Common myeloid progenitor, CD34-positive (primary cell): Measurements from ENCODE around the gene KIRREL3.
A peak's percentile ranks its signal among the peaks of the same experiment; 100 is the strongest.

Experiments
- CTCF ChIA-PET: fragments of 350-600 bp; sonication (Branson Sonifier 250); formaldehyde crosslinking; loops from one replicate; lab custom pipeline; 2021; ENCODE audit warnings: antibody characterized with exemption; lab: Charles Lee
- POLR2A ChIA-PET: fragments of 350-600 bp; sonication (Branson Sonifier 250); formaldehyde crosslinking; loops from one replicate; lab custom pipeline; 2021; ENCODE audit warnings: antibody characterized with exemption; lab: Charles Lee
- DNase-seq, 3 donors: peaks; one replicate each; pipeline versions ENCODE4 v3.0.0 to v3.0.0-alpha.2; 2013
- H3K27ac ChIP-seq, 2 experiments: 1 replicate in 1 of 2; 2 replicates in 1 of 2; pipeline ENCODE4 v1.7.0; 2013; ENCODE audit warnings: inconsistent platforms in 2 of 2, low read length in 2 of 2, mild to moderate bottlenecking in 2 of 2, low read depth in 1 of 2, moderate library complexity in 1 of 2; ENCODE audit not compliant: severe bottlenecking in 2 of 2, insufficient read depth in 1 of 2, poor library complexity in 1 of 2
- H3K27me3 ChIP-seq, 5 experiments: replicated peaks in 2 of 5; 1 replicate in 3 of 5; 2 replicates in 2 of 5; pipeline versions ENCODE4 v1.6.1 to v1.7.0; 2013; ENCODE audit warnings: low read length in 4 of 5, mild to moderate bottlenecking in 2 of 5, moderate library complexity in 2 of 5, inconsistent platforms in 1 of 5; ENCODE audit not compliant: insufficient read depth in 5 of 5, control insufficient read depth in 4 of 5
- H3K36me3 ChIP-seq, 4 experiments: 1 replicate in 2 of 4; 2 replicates in 2 of 4; pipeline versions ENCODE4 v1.6.1 to v1.7.0; 2013; ENCODE audit warnings: low read length in 3 of 4, control low read depth in 1 of 4, mild to moderate bottlenecking in 1 of 4; ENCODE audit not compliant: control insufficient read depth in 4 of 4, insufficient read depth in 4 of 4
- H3K4me1 ChIP-seq, 4 experiments: 1 replicate in 3 of 4; 2 replicates in 1 of 4; pipeline versions ENCODE4 v1.6.1 to v1.7.1; 2013; ENCODE audit warnings: low read length in 3 of 4, mild to moderate bottlenecking in 3 of 4, control low read depth in 1 of 4, inconsistent platforms in 1 of 4, moderate library complexity in 1 of 4; ENCODE audit not compliant: control insufficient read depth in 4 of 4, insufficient read depth in 4 of 4; ENCODE audit errors: control extremely low read depth in 1 of 4
- H3K4me3 ChIP-seq, 7 experiments: 1 replicate in 4 of 7; 2 replicates in 3 of 7; pipeline versions ENCODE4 v1.5.1 to v1.7.0; 2013; ENCODE audit warnings: mild to moderate bottlenecking in 7 of 7, low read length in 6 of 7, moderate library complexity in 6 of 7, inconsistent platforms in 2 of 7, low read depth in 2 of 7, control low read depth in 1 of 7; ENCODE audit not compliant: insufficient read depth in 4 of 7, control insufficient read depth in 1 of 7; ENCODE audit errors: extremely low read depth in 1 of 7
- H3K9me3 ChIP-seq, 5 experiments: 1 replicate in 4 of 5; 2 replicates in 1 of 5; pipeline versions ENCODE4 v1.6.1 to v1.7.1; 2013; ENCODE audit warnings: low read length in 4 of 5, mild to moderate bottlenecking in 2 of 5, inconsistent platforms in 1 of 5, low read depth in 1 of 5, moderate library complexity in 1 of 5; ENCODE audit not compliant: control insufficient read depth in 4 of 5, insufficient read depth in 2 of 5; ENCODE audit errors: control extremely low read depth in 1 of 5
- WGBS: methylation state at CpG from one replicate; pipeline ENCODE4 v1.1.5; 2013; ENCODE audit not compliant: insufficient coverage; 5-methylcytosine and 5-hydroxymethylcytosine counted together

Gene KIRREL3

DNA sequence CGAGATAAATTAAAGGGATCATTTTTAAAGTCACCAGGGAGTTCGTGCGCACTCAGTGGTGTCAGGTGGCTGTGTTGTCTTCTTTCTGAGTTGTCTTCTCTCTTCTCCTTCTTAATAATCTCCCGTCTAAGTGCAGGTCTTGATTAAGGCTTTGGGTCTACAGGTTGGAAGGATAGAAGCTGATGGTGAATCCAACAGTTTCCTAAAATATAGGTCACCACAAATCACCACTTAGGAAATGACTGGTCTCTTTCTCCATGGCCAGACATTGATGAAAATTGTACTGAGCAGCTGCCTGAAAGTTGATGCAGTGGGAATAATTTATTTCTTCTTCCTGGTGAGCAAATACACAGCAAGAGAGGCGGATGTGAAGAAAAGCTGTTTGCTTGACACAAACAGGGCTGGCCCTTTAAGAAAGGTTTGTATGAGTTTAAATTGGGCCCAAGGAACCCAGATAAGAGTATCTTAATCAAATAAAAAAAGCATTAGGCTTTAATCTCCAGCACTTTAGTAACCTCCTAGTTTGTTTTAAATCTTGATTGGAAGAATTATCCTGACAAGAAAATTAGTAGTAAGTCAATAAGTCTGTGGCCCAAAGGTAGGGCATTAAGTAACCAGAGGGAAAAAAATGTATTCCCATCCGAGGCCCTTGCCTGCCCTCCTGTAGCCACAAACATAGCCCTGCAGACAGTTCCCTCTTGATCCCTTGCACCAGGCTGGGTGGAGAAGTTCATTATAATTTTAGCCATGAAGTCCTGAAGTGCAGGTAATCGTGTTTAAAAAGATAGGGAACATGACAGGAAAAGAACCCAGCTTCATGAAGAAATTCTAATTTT, 245.8 kb downstream of the KIRREL3 start:
- Histone ChIP-seq H3K4me1 (no peaks in the 10 kb centered on the region), H3K27ac (no peak overlapping the region), H3K4me3 (no peak overlapping the region), H3K9me3 (peaks cover 0 to 3% (median 0%) of the 10 kb centered on the region in 5 experiments), H3K36me3 (no peaks in the 10 kb centered on the region), H3K27me3 (no peaks in the 10 kb centered on the region)
- POLR2A ChIA-PET, result no interaction called here
- CTCF ChIA-PET, result no interaction called here
- 87% methylated on average over 5 of the region's 7 CpGs for WGBS
- DNase-seq, result no peak

DNA sequence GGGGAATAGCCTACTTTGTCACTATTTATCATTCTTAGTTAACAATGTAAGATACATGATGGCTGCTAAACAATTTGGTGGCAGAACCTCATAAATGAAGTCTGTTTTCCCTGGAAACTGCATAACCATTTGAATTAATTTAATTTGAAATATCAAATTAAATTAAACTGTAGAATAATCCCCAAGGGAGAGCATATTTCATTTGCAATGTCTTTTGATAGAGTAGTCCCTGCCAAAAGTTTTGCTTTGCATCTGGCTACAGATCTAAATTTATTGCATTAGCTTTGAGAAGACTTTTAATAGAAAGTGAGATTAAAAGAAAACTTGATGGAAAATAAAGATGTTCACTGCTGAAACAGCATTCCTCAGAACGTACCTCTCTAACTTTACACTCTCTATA, 246.6 kb downstream of the KIRREL3 start:
- no peak for DNase-seq
- Histone ChIP-seq H3K27ac (no peak overlapping the region), H3K9me3 (peaks cover 0 to 3% (median 0%) of the 10 kb centered on the region in 5 experiments), H3K4me1 (no peaks in the 10 kb centered on the region), H3K4me3 (no peak overlapping the region), H3K27me3 (no peaks in the 10 kb centered on the region), H3K36me3 (no peaks in the 10 kb centered on the region)
- no CpG with 5 or more reads among the region's 1 CpG for WGBS
- ChIA-PET POLR2A (no interaction called here), CTCF (no interaction called here)

DNA sequence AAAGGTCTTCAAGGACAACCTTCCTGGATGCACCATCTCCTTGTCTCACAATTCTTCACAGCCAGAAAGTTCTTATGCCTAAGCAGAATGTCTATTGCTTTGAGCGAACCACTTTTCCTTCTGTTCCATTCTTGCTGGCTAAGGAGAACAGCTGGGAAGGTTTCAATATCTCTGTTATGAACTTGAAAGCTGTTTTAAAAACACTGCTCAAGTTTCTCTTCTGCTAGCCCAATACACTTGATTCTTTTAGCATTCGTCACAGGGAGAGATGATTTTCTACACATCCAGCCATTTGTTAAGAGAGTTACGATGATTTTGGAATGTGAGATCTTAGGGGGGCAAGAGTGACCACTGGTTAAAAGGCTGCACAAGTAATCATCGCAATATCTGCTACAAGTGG, 249.3 kb downstream of the KIRREL3 start:
- Histone ChIP-seq H3K27me3 (peaks cover 0 to 2% (median 0%) of the 10 kb centered on the region in 5 experiments), H3K9me3 (peaks cover 0 to 3% (median 0%) of the 10 kb centered on the region in 5 experiments), H3K4me1 (peaks cover 0 to 14% (median 0%) of the 10 kb centered on the region in 4 experiments), H3K27ac (no peak overlapping the region), H3K4me3 (no peak overlapping the region), H3K36me3 (no peaks in the 10 kb centered on the region)
- POLR2A ChIA-PET, result no interaction called here
- 100% methylated on average over 1 of the region's 4 CpGs for WGBS
- DNase-seq, result no peak
- CTCF ChIA-PET, result no interaction called here

DNA sequence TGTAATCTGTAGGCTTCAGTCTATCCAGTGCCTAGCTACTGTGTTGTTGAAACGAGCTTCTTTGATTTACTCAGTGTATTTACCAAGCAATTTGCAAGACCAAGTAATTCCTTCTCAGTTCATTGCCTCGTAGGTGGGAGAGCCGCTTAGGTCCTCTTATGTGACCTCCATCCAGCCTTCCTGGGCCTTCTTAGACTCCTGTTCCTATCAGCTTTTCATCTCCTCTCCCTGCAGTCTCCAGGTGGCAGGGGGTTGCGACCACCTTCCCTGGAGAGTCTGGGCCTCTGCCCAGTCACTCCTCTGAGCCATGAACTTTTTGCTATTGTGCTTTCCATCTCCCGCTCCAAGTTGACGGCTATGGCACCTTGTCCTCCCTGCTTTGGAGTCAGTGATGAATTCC, 251.8 kb downstream of the KIRREL3 start:
- H3K36me3 ChIP-seq, result no peaks in the 10 kb centered on the region
- ChIA-PET CTCF (no interaction called here), POLR2A (no interaction called here)
- DNase-seq, result no peak
- H3K4me1 ChIP-seq, result peaks cover 0 to 14% (median 0%) of the 10 kb centered on the region in 4 experiments
- H3K27ac ChIP-seq, result no peak overlapping the region
- peaks cover 0 to 2% (median 0%) of the 10 kb centered on the region in 5 experiments for H3K27me3 ChIP-seq
- H3K4me3 ChIP-seq, result peak overlapping the region in 1 of 7 experiments; percentile 11
- H3K9me3 ChIP-seq, result peaks cover 0 to 3% (median 0%) of the 10 kb centered on the region in 5 experiments
- WGBS, result 82% methylated on average over 6 of the region's 6 CpGs

DNA sequence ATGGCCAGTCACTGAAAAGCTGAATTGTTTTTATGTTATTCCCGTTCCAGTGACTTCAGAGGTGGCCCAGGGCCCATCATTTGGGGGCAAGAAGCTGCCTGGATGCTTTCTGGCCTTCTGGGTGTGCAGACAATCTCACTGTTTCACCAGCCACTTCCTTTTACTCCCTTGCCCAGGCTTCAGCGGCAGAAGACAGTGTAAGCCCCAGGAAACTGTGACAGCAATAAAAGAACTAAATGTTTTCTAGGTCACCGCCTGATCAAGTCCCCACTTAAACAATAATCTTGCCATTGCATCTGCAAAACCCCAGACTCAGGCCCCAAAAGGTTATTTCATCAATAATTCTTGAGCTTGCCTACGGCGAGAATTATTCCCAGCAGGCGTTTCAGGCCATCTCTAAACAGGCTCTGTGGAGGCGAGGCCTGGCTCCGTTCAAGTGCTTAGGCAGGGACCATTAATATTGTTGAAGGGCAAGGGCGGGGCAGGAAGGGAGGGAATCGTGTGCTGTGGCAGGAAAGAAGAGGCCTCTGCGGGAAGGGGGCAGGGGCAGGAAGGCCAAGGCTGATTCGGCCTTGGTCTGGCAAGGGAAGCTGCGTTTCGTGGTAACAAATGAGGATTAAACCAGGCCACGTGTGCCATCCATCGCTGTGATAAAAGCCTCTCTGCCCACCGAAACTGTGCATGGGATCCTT, 252.3 kb downstream of the KIRREL3 start:
- ChIA-PET POLR2A (no interaction called here), CTCF (no interaction called here)
- Histone ChIP-seq H3K4me3 (peak overlapping the region in 1 of 7 experiments; percentile 11), H3K36me3 (no peaks in the 10 kb centered on the region), H3K9me3 (peaks cover 0 to 3% (median 0%) of the 10 kb centered on the region in 5 experiments), H3K4me1 (peaks cover 0 to 14% (median 0%) of the 10 kb centered on the region in 4 experiments), H3K27me3 (peaks cover 0 to 2% (median 0%) of the 10 kb centered on the region in 5 experiments), H3K27ac (no peak overlapping the region)
- peak; percentile 5 to 43 (median 24) for DNase-seq
- WGBS, result 17% methylated on average over 16 of the region's 17 CpGs

DNA sequence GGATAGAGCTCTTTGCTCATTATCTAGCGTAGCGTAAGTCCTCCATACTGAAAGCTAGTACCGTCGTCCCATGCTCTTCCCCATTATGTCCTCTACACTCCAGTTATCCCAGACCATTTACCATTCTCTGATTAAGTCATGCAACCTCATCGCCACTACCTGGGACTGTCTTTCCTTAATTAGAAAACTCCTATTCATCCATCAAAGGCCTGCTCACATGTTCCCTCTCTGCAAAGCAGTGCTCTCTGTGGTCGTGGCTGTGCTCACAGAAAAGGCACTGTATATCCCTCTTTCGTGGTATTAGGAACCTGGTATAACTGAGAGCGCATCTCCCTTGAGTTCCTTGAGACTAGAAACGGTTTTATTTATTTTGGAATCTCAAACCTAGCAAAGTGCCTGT, 253.3 kb downstream of the KIRREL3 start:
- 99% methylated on average over 9 of the region's 9 CpGs for WGBS
- peaks cover 0 to 2% (median 0%) of the 10 kb centered on the region in 5 experiments for H3K27me3 ChIP-seq
- no peak overlapping the region for H3K4me3 ChIP-seq
- no peaks in the 10 kb centered on the region for H3K36me3 ChIP-seq
- H3K9me3 ChIP-seq, result peaks cover 0 to 3% (median 0%) of the 10 kb centered on the region in 5 experiments
- POLR2A ChIA-PET, result no interaction called here
- DNase-seq, result no peak
- no peak overlapping the region for H3K27ac ChIP-seq
- CTCF ChIA-PET, result no interaction called here
- peaks cover 0 to 14% (median 0%) of the 10 kb centered on the region in 4 experiments for H3K4me1 ChIP-seq

DNA sequence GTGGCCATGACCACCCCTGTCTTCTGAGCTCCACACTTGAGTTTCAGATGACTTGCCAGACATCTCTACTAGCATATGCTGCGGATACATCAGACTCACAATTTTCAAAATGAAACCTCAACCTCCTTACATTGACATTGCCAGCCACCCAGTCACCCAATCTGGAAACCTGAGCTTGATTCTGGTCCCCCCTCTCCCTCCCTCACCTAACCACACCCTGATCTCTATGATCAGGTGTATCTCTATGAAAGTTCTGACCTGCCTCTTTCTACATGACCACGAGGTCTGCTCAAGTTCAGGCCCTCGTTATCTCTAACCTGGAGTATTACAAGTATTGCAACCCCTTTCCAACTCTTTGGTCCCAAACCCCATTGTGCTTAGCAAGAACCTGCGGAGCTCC, 254.1 kb downstream of the KIRREL3 start:
- peaks cover 0 to 14% (median 0%) of the 10 kb centered on the region in 4 experiments for H3K4me1 ChIP-seq
- DNase-seq, result no peak
- H3K27ac ChIP-seq, result no peak overlapping the region
- H3K4me3 ChIP-seq, result no peak overlapping the region
- CTCF ChIA-PET, result no interaction called here
- POLR2A ChIA-PET, result no interaction called here
- no peaks in the 10 kb centered on the region for H3K36me3 ChIP-seq
- peaks cover 0 to 3% (median under 1%) of the 10 kb centered on the region in 5 experiments for H3K27me3 ChIP-seq
- 96% methylated on average over 4 of the region's 4 CpGs for WGBS
- no peaks in the 10 kb centered on the region for H3K9me3 ChIP-seq
